ENCODE results near the gene ARHGAP26.

Gene ARHGAP26

GRCh38 chr5:143170977-143171376 is 400.8 kb downstream of the ARHGAP26 start:
- no peak overlapping the region for H3K4me3 ChIP-seq (ENCODE audit: low read depth, low read length)
- no peak for TF ChIP-seq CTCF (IDR thresholded peaks at IDR 0.05; ENCODE audit: control insufficient read depth, extremely low read depth, insufficient read depth)
- DNase-seq (ENCODE audit: low read depth): no peak

- no peak overlapping the region for H3K4me3 ChIP-seq (ENCODE audit: low read depth, low read length)
- DNase-seq (ENCODE audit: low read depth): no peak
- no peak for TF ChIP-seq CTCF (IDR thresholded peaks at IDR 0.05; ENCODE audit: control insufficient read depth, extremely low read depth, insufficient read depth)
Observed at GRCh38 chr5:143172739-143173138, 402.6 kb downstream of the ARHGAP26 start.

- no peak for DNase-seq (ENCODE audit: low read depth)
- TF ChIP-seq CTCF (IDR thresholded peaks at IDR 0.05; ENCODE audit: control insufficient read depth, extremely low read depth, insufficient read depth): no peak
- H3K4me3 ChIP-seq (ENCODE audit: low read depth, low read length): no peak overlapping the region
Observed at GRCh38 chr5:143173139-143173889, 403.1 kb downstream of the ARHGAP26 start.

- no peak overlapping the region for H3K4me3 ChIP-seq (ENCODE audit: low read depth, low read length)
- no peak for TF ChIP-seq CTCF (IDR thresholded peaks at IDR 0.05; ENCODE audit: control insufficient read depth, extremely low read depth, insufficient read depth)
- no peak for DNase-seq (ENCODE audit: low read depth)
Observed at GRCh38 chr5:143174714-143175398, 404.7 kb downstream of the ARHGAP26 start.

- DNase-seq (ENCODE audit: low read depth): no peak
- H3K4me3 ChIP-seq (ENCODE audit: low read depth, low read length): no peak overlapping the region
- TF ChIP-seq CTCF (IDR thresholded peaks at IDR 0.05; ENCODE audit: control insufficient read depth, extremely low read depth, insufficient read depth): no peak
Observed at GRCh38 chr5:143176048-143176447, 405.9 kb downstream of the ARHGAP26 start.

GRCh38 chr5:143177263-143177983 is 407.2 kb downstream of the ARHGAP26 start:
- no peak for DNase-seq (ENCODE audit: low read depth)
- H3K4me3 ChIP-seq (ENCODE audit: low read depth, low read length): no peak overlapping the region
- no peak for TF ChIP-seq CTCF (IDR thresholded peaks at IDR 0.05; ENCODE audit: control insufficient read depth, extremely low read depth, insufficient read depth)

All from LNCaP clone FGC (cell line).